Endothelial cell of umbilical vein (primary cell): Measurements from ENCODE around the gene HMCN1. TPM values are rescaled to one million over a fixed set of nuclear protein-coding genes. Genes with fewer than 3 reads are reported as not detected.

Source experiments
- BruUV-seq: library from RNA; stranded (reverse); fragments of 400-500 nt; replicated peaks from 2 replicates; lab custom pipeline; 2021; lab: Mats Ljungman, UMichigan
- CTCF ChIA-PET: fragments of 300-600, 350-600 bp; sonication (Branson Sonifier 250); formaldehyde crosslinking; loops from one replicate; lab custom pipeline; 2021; ENCODE audit warnings: antibody characterized with exemption, inconsistent platforms; lab: Charles Lee
- POLR2A ChIA-PET: fragments of 300-600, 350-600 bp; sonication (Branson Sonifier 250); formaldehyde crosslinking; loops from one replicate; lab custom pipeline; 2021; ENCODE audit warnings: antibody characterized with exemption, inconsistent platforms; lab: Charles Lee
- DNase-seq: peaks from one replicate; pipeline ENCODE4 v3.0.0-alpha.2; 2011; ENCODE audit warnings: low read depth, low spot score
- FAIRE-seq: peaks from 2 replicates; lab custom pipeline; 2011; peaks lifted over from hg19 to GRCh38; lab: Jason Lieb, UNC
- H2AFZ ChIP-seq: 2 replicates; pipeline ENCODE4 v1.6.0; 2012; ENCODE audit warnings: low read depth, low read length, control low read depth, inconsistent platforms
- H3K27ac ChIP-seq: 2 replicates; pipeline ENCODE4 v1.5.1; 2011; ENCODE audit warnings: low read depth, mild to moderate bottlenecking, control low read depth, low read length, moderate library complexity; ENCODE audit not compliant: insufficient read depth
- H3K27me3 ChIP-seq, 2 experiments: 2 replicates each; pipeline versions ENCODE4 v1.6.0 to v1.6.1; 2011; ENCODE audit warnings: low read length in 2 of 2, mixed read lengths in 1 of 2; ENCODE audit not compliant: control insufficient read depth in 2 of 2, insufficient read depth in 2 of 2
- H3K36me3 ChIP-seq, 2 experiments: 2 replicates in 1 of 2; 3 replicates in 1 of 2; pipeline ENCODE4 v1.5.1; 2011; ENCODE audit warnings: low read length in 2 of 2, mild to moderate bottlenecking in 1 of 2, moderate library complexity in 1 of 2; ENCODE audit not compliant: control insufficient read depth in 2 of 2, insufficient read depth in 2 of 2; ENCODE audit errors: extremely low read depth in 1 of 2
- H3K4me1 ChIP-seq: 3 replicates; pipeline ENCODE4 v1.5.1; 2011; ENCODE audit warnings: mild to moderate bottlenecking, low read length; ENCODE audit not compliant: control insufficient read depth, insufficient read depth; ENCODE audit errors: extremely low read depth
- H3K4me2 ChIP-seq: 2 replicates; pipeline ENCODE4 v1.6.1; 2011; ENCODE audit warnings: low read length, control low read depth, mixed read lengths; ENCODE audit not compliant: insufficient read depth
- H3K4me3 ChIP-seq, 3 experiments: fragments of 200-600 bp in 1 of 3; sonication (generic), shearing (Covaris generic) in 1 of 3; replicated peaks in 1 of 3; 2 replicates each; pipeline ENCODE4 v1.5.1; 2011 to 2016; ENCODE audit warnings: control low read depth in 3 of 3, low read length in 3 of 3, mild to moderate bottlenecking in 2 of 3, inconsistent platforms in 1 of 3, low read depth in 1 of 3, moderate library complexity in 1 of 3; ENCODE audit not compliant: insufficient read depth in 1 of 3
- H3K79me2 ChIP-seq: 2 replicates; pipeline ENCODE4 v1.6.0; 2012; ENCODE audit warnings: low read length, inconsistent platforms; ENCODE audit not compliant: control insufficient read depth, insufficient read depth
- H3K9ac ChIP-seq: replicated peaks from 2 replicates; pipeline ENCODE3; 2011; ENCODE audit warnings: low read length, control low read depth; ENCODE audit not compliant: insufficient read depth; ENCODE audit errors: extremely low read depth
- H3K9me1 ChIP-seq: replicated peaks from 3 replicates; pipeline ENCODE4 v1.6.0; 2011; ENCODE audit warnings: mild to moderate bottlenecking, low read length; ENCODE audit not compliant: control insufficient read depth, insufficient read depth; ENCODE audit errors: extremely low read depth
- H3K9me3 ChIP-seq: replicated peaks from 2 replicates; pipeline ENCODE4 v1.5.1; 2012; ENCODE audit warnings: low read length, inconsistent platforms; ENCODE audit not compliant: control insufficient read depth, insufficient read depth
- H4K20me1 ChIP-seq: replicated peaks from 2 replicates; pipeline ENCODE3; 2011; ENCODE audit warnings: mild to moderate bottlenecking, low read length; ENCODE audit not compliant: control insufficient read depth, insufficient read depth; ENCODE audit errors: extremely low read depth
- CTCF ChIP-seq, 2 donors: IDR thresholded peaks; 1 replicate in 1 of 2; 2 replicates in 1 of 2; pipeline ENCODE4 v1.5.1; 2011; ENCODE audit warnings: low read length in 2 of 2, mild to moderate bottlenecking in 2 of 2, moderate library complexity in 2 of 2, control low read depth in 1 of 2, inconsistent platforms in 1 of 2, low read depth in 1 of 2; ENCODE audit not compliant: insufficient read depth in 1 of 2; ENCODE audit errors: extremely low read depth in 1 of 2
- EZH2 ChIP-seq: IDR thresholded peaks from 2 replicates; pipeline ENCODE4 v1.6.1; 2012; ENCODE audit warnings: borderline replicate concordance, low read depth, mild to moderate bottlenecking, moderate library complexity, low read length, inconsistent platforms; ENCODE audit not compliant: severe bottlenecking
- FOS ChIP-seq: IDR thresholded peaks from 2 replicates; pipeline ENCODE4 v1.6.1; 2011; ENCODE audit warnings: mild to moderate bottlenecking, low read length, moderate library complexity, borderline replicate concordance; ENCODE audit not compliant: insufficient read depth
- GATA2 ChIP-seq: IDR thresholded peaks from 2 replicates; pipeline ENCODE4 v1.7.0; 2011; ENCODE audit warnings: low read depth, mild to moderate bottlenecking, moderate library complexity, mixed read lengths, low read length; ENCODE audit not compliant: insufficient read length, insufficient read depth
- JUN ChIP-seq: IDR thresholded peaks from 2 replicates; pipeline ENCODE4 v1.6.1; 2011; ENCODE audit warnings: borderline replicate concordance, low read depth; ENCODE audit not compliant: insufficient read length, insufficient read depth
- MAX ChIP-seq: IDR thresholded peaks from 2 replicates; pipeline ENCODE4 v1.6.1; 2011; ENCODE audit not compliant: insufficient read depth, insufficient read length
- MYC ChIP-seq: IDR thresholded peaks from one replicate; pipeline ENCODE4 v1.6.1; 2011; ENCODE audit warnings: mild to moderate bottlenecking, low read depth, low read length
- POLR2A ChIP-seq: IDR thresholded peaks from 2 replicates; pipeline ENCODE4 v1.6.1; 2012; ENCODE audit warnings: low read depth, mild to moderate bottlenecking, control low read depth, low read length
- POLR2AphosphoS5 ChIP-seq: IDR thresholded peaks from 2 replicates; pipeline ENCODE4 v1.6.1; 2012; ENCODE audit warnings: low read depth, mild to moderate bottlenecking, control low read depth, low read length, moderate library complexity; ENCODE audit not compliant: insufficient read depth
- dilution Hi-C: fragments of 300-500 bp; cut with MboI; formaldehyde crosslinking; loops from one replicate; pipeline ENCODE4 v1.15.0; 2019; ENCODE audit warnings: low sequenced_read_pairs; ENCODE audit not compliant: extremely low pct_ligation_motif_present
- intact Hi-C: fragments of 100-400 bp; cut with micrococcal nuclease; formaldehyde crosslinking; loops from one replicate; pipeline ENCODE4 v1.10.0; 2022
- polyA plus RNA-seq, 4 experiments: library from polyadenylated mRNA; depleted of rRNA in 3 of 4; stranded (reverse) in 3 of 4; unstranded in 1 of 4; fragments of >200 nt; gene quantifications; 2 replicates each; pipeline versions ENCODE4 v1.2.1 to v1.2.3, GENCODE V29; 2011 to 2012; ENCODE audit warnings: missing spikeins in 1 of 4
- total RNA-seq: library from RNA; stranded (reverse); gene quantifications from 2 replicates; pipeline ENCODE4 v1.2.3, GENCODE V29; 2021

Gene HMCN1
- total and polyA plus RNA-seq, 2 donors (not counting 3 experiments of a cell fraction or from before 2014, with no cell fraction given): 10.3 to 16.0 TPM

- intact Hi-C loops (no loop called here), dilution Hi-C loops (no loop called here)
- Histone ChIP-seq H2AFZ (no peak overlapping the region), H3K4me1 (no peaks in the 10 kb centered on the region), H3K27me3 (no peaks in the 10 kb centered on the region), H3K4me2 (no peak overlapping the region), H3K27ac (no peak overlapping the region), H3K4me3 (no peak overlapping the region), H3K79me2 (no peaks in the 10 kb centered on the region), H3K9me3 (no peaks in the 10 kb centered on the region), H3K9me1 (no peaks in the 10 kb centered on the region), H3K36me3 (no peaks in the 10 kb centered on the region), H3K9ac (no peak overlapping the region), H4K20me1 (no peaks in the 10 kb centered on the region)
- CTCF ChIA-PET: no interaction called here
- POLR2A ChIA-PET: no interaction called here
- TF ChIP-seq POLR2AphosphoS5 (no peak), FOS (no peak), MYC (no peak), EZH2 (no peak), CTCF (IDR thresholded peaks at IDR 0.05; ENCODE audit: extremely low read depth in 1 of 2, insufficient read depth in 1 of 2, low read depth in 1 of 2, low read length in 2 of 2) (no peak), MAX (no peak), POLR2A (no peak), JUN (no peak), GATA2 (no peak)
- no peak for DNase-seq
- no TSS peak for BruUV-seq
- no peak for FAIRE-seq
Observed at GRCh38 chr1:186139701-186140100, 405.5 kb downstream of the HMCN1 start.
